ENCODE data around the gene MKRN2. TPM values are rescaled to one million over a fixed set of nuclear protein-coding genes. Genes with fewer than 3 reads are reported as not detected.

Gene MKRN2
- total and polyA plus RNA-seq, 2 of the 8 experiments (the other 6 are each of a cell fraction or from before 2014, with no cell fraction given) = 15.3 to 17.6 TPM

GRCh38 chr3:12608376-12608775 is 51.5 kb downstream of the MKRN2 start:
- Histone ChIP-seq H3K14ac (ENCODE audit: insufficient read length) (no peak overlapping the region), H2AK5ac (ENCODE audit: low read depth, low read length) (no peak overlapping the region), H3K4ac (replicated peaks; ENCODE audit: insufficient read length, low read depth, low read length) (no peak overlapping the region), H3K56ac (replicated peaks; ENCODE audit: insufficient read length, low read depth, low read length) (no peak overlapping the region), H4K5ac (ENCODE audit: insufficient read length, low read depth, low read length) (no peak overlapping the region), H2BK15ac (ENCODE audit: low read length) (no peak overlapping the region), H4K8ac (ENCODE audit: extremely low read depth, insufficient read depth, low read length) (no peak overlapping the region), H3K4me2 (ENCODE audit: insufficient read depth in 1 of 2, low read depth in 2 of 2, low read length in 2 of 2) (no peak overlapping the region), H3K23ac (ENCODE audit: insufficient read length) (no peak overlapping the region), H2BK20ac (ENCODE audit: low read length) (no peak overlapping the region), H2BK120ac (replicated peaks; ENCODE audit: low read depth, low read length) (no peak overlapping the region), H3K9me3 (ENCODE audit: insufficient read depth in 2 of 2, low read depth in 1 of 2, low read length in 1 of 2) (no peaks in the 10 kb centered on the region), H3K4me1 (replicated peaks in 1 of 4; ENCODE audit: control insufficient read depth in 3 of 4, insufficient read depth in 4 of 4, low read length in 3 of 4) (no peaks in the 10 kb centered on the region), H3K9ac (replicated peaks in 1 of 4; ENCODE audit: extremely low read depth in 1 of 4, low read depth in 3 of 4, low read length in 3 of 4) (no peak overlapping the region), H3K79me2 (ENCODE audit: control insufficient read depth in 1 of 2, insufficient read depth in 2 of 2, low read length in 2 of 2) (peaks cover 0 to 19% of the 10 kb centered on the region in 2 experiments; a peak in 2 of 4 replicates), H4K91ac (replicated peaks; ENCODE audit: insufficient read length, low read length) (no peak overlapping the region), H3K79me1 (ENCODE audit: low read depth, low read length) (no peaks in the 10 kb centered on the region; the same call in 1 of the 2 replicates), H2BK12ac (ENCODE audit: low read depth, low read length) (no peak overlapping the region), H4K20me1 (replicated peaks in 1 of 2; ENCODE audit: control insufficient read depth in 1 of 2, insufficient read depth in 2 of 2, low read length in 2 of 2) (peaks cover 2 to 4% of the 10 kb centered on the region in 2 experiments), H3K36me3 (ENCODE audit: control insufficient read depth in 2 of 4, insufficient read depth in 4 of 4, low read length in 3 of 4) (peaks cover 13 to 49% (median 38%) of the 10 kb centered on the region in 4 experiments), H2BK5ac (ENCODE audit: low read depth, low read length) (no peak overlapping the region), H3K4me3 (ENCODE audit: extremely low read depth in 1 of 4, insufficient read depth in 2 of 4, low read depth in 3 of 4, low read length in 4 of 4) (no peak overlapping the region), H3K27me3 (replicated peaks in 1 of 4; ENCODE audit: control insufficient read depth in 3 of 4, extremely low read depth in 1 of 4, insufficient read depth in 3 of 4, low read length in 3 of 4) (no peaks in the 10 kb centered on the region), H2AFZ (ENCODE audit: low read length) (no peak overlapping the region), H3K18ac (ENCODE audit: extremely low read depth, low read length) (no peak overlapping the region), H3K27ac (ENCODE audit: low read depth, low read length) (no peak overlapping the region), H3K23me2 (ENCODE audit: low read depth, low read length) (no peaks in the 10 kb centered on the region)
- no peak for TF ChIP-seq RFX5 (IDR thresholded peaks at IDR 0.05; ENCODE audit: borderline replicate concordance, low read depth, low read length)
- no peak for TF ChIP-seq PHF8 (conservative IDR thresholded peaks at IDR 0.05; ENCODE audit: low read depth, low read length)
- no peak for TF ChIP-seq CTCF (IDR thresholded peaks at IDR 0.05; ENCODE audit: control extremely low read depth in 1 of 3, insufficient read depth in 1 of 3, low read depth in 1 of 3, low read length in 3 of 3)
- TF ChIP-seq POU5F1 (IDR thresholded peaks at IDR 0.05; ENCODE audit: low read depth, low read length) = no peak
- no peak for TF ChIP-seq JUND (IDR thresholded peaks at IDR 0.05; ENCODE audit: low read length)
- no peak for TF ChIP-seq E2F6 (IDR thresholded peaks at IDR 0.05)
- CTCF ChIA-PET (ENCODE audit: partially characterized antibody) = no interaction called here
- WGBS, 2 experiments (ENCODE audit: extremely low coverage in 1 of 2, insufficient coverage in 1 of 2, insufficient read length in 1 of 2, insufficient replicate concordance in 2 of 2, low coverage in 1 of 2, low lambda C conversion rate in 2 of 2, missing lambda C conversion rate in 1 of 2) = 100% methylated on average over 1 of the region's 1 CpG; no CpG with 5 or more reads in 1 of the 2 experiments
- no peak for FAIRE-seq
- POLR2A ChIA-PET (ENCODE audit: partially characterized antibody) = no interaction called here
- no peak for DNase-seq (ENCODE audit: low read depth in 1 of 2, low spot score in 2 of 2)
